NCI-H2107 treated with DMSO at 0.1 percent for 48 hours (cell line): ENCODE results near the gene MOGAT1.
"Not testable (repeated sequence)": the region's sequence is repeated elsewhere in the genome, so short reads cannot be mapped to it uniquely, and the experiment has no call there.

Source experiments
- DNase-seq: peaks from one replicate; lab custom pipeline; 2025; ENCODE audit not compliant: unreplicated experiment; lab: John Stamatoyannopoulos, UW

The MOGAT1 gene

DNA sequence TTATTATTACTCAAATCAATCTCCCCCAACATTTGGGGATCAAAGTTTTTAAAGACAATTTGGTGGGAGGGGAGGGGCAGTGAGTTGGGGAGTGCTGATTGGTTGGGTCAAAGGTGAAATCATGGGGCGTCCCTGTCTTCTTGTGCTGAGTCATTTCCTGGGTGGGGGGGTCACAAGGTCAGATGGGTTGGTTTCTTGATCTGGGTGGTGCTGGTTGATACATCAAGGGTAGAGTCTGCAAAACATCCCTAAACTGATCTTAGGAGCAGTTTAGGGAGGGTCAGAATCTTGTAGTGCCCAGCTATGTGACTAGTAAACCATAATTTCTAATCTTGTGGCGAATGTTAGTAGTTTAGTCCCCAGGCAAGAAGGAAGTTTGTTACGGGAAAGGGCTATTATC lies 67.4 kb downstream of the MOGAT1 start:
- no peak for DNase-seq

DNA sequence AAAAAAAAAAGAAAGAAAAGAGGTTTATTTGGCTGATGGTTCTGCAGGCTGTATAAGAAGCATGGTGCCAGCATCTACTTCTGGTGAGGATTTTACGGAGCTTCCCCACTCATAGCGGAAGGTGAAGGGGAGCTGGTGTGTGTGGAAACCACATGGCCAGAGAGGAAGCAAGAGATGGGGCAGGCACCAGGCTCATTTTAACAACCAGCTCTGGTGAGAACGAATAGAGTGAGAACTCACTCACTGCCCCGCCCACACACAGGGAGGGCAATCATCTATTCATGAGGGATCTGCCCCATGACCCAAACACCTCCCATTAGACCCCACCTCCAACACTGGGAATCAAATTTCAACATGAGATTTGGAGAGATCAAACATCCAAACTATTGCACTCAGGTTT lies 68.5 kb downstream of the MOGAT1 start:
- DNase-seq, result no peak

DNA sequence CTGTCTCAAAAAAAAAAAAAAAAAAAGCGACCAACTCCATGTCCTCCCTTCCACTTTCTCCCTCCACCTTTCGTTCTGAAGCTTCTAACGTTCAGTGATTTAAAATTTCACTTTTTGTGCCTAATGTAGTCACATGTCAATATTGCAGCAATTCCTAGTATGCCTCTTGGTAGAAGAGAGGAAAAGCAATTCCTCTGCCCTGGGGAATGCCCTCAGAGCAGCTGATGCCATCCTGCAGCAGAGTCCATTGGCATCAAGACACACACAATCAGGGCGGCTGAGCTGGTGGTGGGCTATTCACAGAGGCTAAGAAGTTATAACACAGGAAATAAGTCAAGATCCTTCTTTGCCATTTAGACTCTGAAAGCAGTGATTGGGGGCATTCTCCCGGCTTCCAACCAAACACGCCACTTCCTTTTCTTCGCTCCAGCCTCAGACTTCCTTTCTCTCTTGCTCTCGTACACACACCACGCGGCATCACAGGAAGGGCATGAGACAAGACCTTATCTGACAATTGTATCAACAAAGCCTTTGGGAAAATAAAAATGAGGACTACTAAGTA lies 71.9 kb downstream of the MOGAT1 start:
- no peak for DNase-seq

DNA sequence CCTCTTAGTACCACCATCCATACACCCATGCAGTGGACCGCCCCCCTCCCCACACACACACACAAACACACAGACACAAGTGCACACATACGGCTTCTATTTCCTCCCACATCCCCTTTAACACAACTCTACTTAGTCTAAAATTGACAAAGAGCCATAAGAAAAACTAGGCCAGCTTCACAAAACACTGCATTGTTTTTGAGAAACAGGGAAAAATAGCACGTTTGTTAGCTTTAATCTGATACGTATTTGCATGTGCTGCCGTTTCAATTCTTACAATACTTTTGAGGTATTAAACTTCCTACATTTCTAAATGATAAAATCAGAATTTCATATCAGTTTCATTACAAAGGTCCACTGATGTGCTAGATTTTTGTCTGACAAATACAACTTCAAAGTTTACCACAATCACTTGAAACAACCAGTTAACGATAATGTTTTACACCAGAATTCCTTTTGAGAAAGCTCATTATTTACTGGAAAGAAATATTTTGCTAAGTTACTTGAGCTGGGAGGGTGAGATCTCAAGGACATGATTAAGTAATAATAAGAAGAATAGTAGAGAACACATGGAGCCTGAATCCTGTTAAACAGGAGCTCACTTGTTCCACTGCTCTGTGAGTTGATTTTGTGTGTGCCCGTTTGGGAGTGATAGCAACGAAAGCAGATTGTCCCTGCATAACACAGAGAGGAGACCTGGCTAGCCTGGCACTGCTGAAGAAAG lies 74.5 kb downstream of the MOGAT1 start:
- DNase-seq, result no peak

DNA sequence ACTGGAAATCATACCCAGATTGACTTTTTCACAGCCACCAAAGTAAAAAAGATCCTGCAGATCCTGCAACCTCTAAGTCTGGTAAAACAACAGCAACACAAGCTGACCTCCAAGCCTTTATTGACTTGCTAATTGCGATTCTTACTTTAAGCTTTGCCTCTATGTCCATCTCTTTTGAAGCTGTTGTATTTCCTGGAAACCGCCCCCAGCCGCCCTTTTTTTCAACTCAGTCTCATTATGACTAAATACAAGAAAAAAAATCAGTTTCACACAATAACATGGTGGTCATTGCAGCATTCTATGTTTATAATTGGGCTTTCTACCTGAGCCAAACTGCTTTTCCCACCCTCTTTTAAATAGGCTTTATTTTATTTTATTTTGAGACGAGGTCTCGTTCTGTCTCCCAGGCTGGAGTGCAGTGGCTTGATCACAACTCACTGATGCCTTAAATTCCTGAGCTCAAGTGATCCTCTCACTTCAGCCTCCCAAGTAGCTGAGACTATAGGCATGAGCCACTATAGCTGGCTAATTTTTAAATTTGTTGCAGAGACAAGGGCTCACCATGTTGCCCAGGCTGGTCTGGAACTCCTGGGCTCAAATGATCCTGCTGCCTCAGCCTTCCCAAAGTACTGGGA lies 76.2 kb downstream of the MOGAT1 start:
- DNase-seq, result no peak

DNA sequence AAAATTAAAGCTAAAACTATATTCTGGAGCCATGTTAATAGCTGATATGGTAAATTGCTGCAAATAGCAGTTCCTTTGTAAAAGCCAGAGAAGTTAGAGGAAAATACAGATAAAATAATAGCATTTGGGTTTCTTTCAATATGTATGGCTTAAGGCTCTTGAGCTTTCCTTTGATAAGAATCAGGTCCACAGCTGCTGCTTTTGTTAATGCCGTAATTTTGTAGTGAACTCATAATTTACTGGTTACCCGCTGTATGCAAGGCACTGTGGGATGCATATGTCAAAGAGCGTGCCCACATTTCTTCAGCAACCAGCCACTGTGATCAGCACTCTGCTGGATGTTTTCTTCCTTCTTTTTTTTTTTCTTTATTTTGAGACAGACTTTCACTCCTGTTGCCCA lies 79.1 kb downstream of the MOGAT1 start:
- no peak for DNase-seq

DNA sequence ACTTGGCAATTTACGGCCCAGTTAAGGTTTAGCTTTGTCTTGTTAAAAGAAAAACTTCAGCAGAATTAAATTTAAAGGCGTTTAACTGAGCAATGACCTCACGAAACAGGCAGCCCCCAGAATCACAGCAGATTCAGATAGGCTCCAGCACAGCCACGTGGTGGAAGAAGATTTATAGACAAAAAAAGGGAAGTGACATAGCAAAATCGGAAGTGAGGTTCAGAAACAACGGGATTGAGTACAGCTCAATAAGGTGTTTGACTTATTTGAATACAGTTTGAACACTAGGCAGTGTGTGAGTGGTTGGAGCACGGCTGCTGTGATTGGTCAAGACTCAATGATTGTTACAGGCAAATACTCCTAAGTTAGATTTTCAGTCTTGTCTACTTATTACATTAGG lies 79.8 kb downstream of the MOGAT1 start:
- no peak for DNase-seq

DNA sequence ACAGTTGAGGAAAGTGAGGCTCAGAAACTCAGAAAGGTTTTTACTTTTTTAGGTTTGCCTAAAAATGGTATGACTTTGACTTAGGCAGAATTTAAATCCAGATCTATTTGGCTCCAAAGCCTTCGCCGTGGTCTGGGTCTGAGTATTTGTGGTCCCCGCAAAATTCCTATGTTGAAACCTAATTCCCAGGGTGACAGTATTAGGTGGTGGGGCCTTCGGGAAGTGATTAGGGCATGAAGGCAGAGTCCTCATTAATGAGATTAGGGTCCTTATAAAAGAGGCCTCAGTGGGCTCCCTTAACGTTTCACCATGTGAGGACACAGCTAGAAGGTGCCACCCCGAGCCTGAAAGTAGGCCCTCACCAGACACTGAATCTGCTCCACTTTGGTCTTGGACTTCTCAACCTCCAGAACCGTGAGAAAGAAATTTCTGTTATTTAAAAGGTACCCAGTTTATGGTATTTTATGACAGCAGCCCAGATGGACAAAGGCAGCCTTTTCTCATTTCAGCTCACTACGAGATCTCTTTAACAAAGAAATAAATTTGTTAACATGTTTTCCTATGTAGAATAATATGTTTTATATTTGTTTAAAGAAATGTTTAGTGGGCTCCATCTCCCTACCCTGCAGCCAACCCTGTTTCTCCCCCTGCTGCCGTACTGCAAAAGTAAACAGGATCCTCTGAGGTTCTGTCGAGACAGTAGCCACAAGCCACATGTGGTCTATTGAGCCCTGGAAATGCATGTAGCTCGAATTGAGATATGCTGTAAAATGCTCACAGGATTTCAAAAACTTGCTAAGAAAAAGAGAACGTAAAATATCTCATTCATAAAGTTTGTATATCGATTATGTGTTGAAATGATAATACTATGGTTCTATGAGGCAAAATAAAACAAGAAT lies 80.6 kb downstream of the MOGAT1 start:
- peak; percentile 15 for DNase-seq

DNA sequence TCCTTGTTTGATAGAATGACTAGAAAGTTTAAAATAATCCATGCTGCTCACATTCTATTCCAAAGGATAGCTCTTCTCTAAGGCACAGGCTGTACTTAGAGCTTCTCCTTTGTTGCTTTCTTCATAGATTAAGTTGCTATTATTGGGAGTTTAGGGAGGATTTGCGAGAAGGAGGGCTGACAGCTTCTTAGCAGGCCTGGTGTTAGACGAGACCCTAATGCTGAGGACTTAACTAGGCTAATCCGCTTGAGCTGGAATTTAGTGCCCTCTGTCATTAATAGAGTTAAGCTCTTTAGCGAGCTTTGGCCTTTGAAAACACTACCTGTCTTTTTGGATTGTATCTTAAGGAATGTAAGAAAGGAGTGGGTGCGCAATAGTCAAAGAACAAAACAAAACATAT lies 81.3 kb downstream of the MOGAT1 start:
- no peak for DNase-seq

DNA sequence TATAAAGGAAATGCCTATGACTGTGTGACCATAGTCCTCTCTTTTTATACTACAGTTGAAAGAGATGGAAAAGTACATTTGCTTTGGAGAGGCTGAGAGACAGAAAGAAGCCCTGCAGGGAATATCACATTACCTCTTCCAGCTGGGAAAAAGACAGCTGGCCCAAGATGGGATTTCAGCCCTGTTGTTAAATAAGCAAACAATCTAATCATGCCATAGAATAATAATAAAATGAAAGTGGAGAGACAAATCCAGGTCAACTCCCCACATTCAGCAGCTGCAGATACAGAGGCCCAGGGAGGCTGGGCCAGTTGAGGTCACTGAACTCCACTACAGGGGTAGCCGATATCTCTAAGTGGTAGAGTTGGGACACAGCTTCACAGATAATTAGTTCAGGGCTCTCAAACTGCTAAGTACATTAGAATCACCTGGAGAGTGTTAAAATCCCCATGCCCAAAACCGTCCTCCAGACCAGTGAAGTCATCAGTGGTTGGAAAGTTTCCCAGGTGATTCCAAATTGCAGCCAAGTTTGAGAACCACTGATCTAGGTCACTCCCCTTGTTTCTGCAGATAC lies 81.9 kb downstream of the MOGAT1 start:
- peak; percentile 91 for DNase-seq

DNA sequence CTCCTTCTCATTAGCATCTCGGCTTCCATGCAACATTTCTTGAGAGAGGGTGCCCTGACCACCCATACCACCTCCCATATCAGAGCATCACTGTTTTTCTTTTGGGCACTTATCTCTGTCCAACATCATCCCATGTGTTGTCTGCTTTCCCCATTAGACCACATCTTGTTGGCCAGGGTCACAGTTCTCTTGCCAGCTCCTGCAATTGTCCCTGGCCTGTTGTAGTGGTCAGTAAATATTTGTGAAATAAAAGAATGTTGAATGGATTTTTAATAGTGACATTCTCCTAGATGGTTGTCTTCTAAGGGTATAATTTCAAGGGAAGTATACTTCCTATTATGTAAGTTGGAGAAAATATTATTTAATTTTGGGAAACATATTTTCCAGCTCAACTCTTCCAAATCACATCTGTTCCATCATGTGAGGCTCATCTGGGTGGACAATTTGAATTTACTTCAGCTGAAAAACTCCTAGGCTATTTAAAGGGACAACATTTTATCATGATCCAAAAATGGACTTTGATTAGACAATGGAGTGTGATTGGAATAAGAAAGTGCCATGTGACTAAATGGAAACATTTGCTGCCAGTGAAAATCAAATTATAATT lies 83.0 kb downstream of the MOGAT1 start:
- DNase-seq, result no peak

DNA sequence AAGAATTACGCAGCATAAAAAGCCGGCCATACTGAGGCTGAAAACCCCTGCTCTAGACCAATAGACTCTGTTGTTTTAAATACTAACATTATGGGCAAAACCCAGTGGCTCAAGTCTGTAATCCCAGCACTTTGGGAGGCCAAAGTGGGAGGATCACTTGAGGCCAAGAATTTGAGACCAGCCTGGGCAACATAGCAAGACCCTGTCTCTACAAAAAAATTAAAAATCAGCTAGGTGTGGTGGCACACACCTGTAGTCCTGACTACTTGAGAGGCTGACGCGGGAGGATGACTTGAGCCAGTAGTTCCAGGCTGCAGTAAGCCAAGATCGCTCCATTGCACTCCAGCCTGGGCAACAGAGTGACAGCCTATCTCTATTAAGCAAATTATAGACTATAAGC lies 84.1 kb downstream of the MOGAT1 start:
- DNase-seq, result not testable (repeated sequence)

DNA sequence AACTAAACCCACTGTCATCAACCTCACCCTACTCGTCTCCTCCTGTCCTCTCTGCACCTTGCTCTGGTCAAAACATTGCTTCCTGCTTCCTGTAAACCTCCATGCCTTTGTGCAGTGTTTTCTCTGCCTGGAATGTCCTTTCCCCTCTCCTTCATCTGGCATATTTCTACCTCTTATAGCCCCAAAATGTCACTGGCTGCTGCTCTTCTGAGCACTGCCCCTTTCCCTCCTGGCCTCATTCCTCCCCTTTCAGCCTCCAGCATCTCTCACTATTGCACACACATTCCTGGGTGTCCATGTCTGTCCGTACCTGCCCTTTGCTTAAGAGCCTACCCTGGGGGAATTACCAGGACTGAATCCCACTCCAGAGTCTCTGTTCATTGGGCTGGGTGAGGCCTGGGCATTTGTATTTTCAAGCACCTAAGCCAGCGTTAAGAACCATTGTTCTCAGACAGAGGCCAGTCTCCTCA lies 84.9 kb downstream of the MOGAT1 start:
- DNase-seq, result no peak

DNA sequence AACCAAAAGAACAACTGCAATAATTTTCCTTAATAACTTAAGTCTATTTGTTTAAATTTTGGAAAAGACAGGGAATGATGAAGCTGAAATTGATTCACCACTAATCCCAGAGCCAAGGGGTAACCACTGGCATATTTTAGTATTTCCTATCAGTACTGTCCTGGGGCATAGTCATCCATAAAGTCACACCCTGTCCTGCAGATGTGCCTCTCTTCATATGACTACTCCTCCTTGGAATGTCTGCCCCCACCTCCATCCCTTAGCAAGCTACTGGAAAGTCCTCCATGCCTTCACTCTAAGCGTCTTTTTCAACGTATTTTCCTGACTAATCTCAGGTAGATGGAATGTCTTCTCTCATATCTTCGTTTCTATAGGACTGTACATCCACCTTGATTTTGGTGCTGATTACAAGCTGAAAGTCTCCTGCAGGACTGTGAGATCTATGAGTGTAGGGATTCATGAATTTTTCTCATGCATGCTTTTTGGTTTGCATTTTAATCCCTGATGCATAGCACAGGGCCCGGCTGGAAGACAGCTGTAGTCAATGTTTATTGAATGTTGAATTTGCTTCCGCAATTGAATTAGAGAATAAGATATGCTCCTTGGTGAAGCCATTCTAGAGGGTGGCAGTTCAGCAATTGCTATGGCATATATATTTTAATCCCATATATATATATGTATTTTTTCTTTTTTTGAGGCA lies 85.6 kb downstream of the MOGAT1 start:
- DNase-seq, result no peak
